Islet of Langerhans (tissue), 1 donor: Measurements from ENCODE around the gene PSTK.
A peak's percentile ranks its signal among the peaks of the same experiment; 100 is the strongest.

Experiments
- FAIRE-seq: peaks from one replicate; lab custom pipeline; 2011; peaks lifted over from hg19 to GRCh38; lab: Jason Lieb, UNC

PSTK gene

GRCh38 chr10:122980209-122981065 lies at the start of gene PSTK:
Gene PSTK, plus strand, starts transcription at chr10:122980401. Its CDS starts 79 bp downstream, at chr10:122980480.
- no peak for FAIRE-seq

- no peak for FAIRE-seq
Measured at GRCh38 chr10:122931088-122931906, 48.9 kb upstream of the PSTK start.

- FAIRE-seq: no peak
Measured at GRCh38 chr10:122939133-122939855, 40.9 kb upstream of the PSTK start.

DNA sequence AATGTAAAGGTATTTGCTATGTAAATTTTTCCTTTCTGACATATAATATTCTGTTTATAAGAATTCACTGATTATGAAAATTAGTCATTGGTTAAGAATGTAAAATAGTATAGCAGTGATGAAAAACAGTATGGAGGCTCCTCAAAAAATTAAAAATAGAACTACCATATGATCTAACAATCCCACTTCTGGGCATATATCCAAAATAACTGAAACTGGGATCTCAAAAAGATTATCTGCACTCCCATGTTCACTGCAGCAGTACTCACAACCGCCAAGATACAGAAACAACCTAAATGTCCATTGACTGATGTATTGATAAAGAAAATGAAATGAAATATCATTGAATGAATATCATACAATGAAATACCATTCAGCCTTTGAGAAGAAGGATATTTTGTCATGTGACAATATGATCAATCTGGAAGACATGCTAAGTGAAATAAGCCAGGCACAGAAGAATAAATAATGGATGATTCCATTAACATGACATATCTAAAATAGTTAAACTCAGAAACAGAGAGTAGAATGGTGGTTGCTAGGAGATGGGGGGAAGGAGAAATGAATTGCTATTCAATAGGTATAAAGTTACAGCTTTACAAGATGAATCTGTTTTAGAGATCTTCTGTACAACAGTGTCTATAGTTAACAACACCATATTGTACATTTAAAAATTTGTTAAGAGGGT lies 40.2 kb upstream of the PSTK start:
- no peak for FAIRE-seq

- no peak for FAIRE-seq
Measured at GRCh38 chr10:122949296-122949695, 30.9 kb upstream of the PSTK start.

DNA sequence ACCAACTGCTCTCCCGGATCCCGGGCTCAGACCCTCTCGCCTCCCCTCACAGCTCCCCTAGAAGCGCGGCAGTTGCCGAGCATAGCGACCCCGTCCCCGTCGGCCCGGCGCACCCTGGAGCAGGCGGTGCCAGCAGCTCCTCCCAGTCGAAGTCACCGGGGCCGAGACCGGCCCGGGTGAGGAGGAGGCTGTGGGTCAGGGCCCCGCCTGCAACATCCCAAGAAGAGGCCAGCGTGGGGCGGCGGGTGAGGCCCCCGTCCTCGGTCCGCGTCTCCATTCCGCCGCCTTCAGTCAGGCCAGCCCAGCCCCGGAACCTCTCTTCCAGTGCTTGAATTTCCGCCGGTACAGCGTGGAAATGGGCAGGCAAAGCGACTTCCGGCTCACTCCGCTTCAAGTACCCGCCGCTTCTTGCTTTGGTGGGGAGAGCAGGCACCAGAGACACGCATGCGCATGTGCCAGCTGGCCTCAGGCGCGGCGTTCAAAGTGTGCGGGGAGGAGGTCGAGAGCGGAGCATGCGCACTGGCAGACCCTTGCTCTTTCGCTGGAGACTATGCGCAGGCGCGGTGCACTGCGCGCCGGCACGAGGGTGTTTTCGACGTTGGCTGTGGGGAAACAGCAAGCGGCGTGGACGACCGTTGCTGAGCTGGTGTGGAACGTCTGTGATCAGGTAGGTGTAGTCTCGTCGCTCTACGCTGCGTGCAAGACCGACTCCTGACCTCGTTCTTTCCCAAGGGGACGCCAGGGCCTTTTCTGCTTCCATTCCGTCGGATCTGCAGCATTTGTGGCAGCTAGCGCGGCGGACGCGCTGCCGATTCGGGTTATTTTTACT lies 26.1 kb upstream of the PSTK start, which contains the start of gene C10orf88:
Gene C10orf88 (minus strand): TSS at position 326 of the 829 bp plus-strand sequence. CDS start 49 bp downstream, at position 277.
- FAIRE-seq: peak; percentile 38

GRCh38 chr10:122954731-122955050 lies 25.5 kb upstream of the PSTK start:
- no peak for FAIRE-seq

DNA sequence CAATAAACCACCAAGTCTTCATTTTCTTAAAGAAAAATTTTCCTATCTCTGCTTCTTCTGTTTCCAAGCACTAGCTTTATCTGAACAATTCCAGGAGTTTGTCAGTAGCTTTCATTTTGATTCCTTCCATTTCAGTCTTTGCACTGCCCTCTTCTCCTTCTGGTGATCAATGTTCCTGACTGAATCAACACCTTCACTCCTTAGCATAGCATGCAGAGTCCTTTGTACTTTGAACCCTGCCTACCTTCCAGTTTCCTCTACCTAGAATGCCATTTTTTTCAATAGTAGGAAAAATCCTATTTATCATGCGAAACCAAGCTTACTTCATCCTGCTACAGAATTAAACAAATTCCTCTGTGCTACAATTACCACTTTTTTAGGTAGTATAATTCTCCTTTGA lies 24.3 kb upstream of the PSTK start:
- FAIRE-seq: no peak

GRCh38 chr10:122957474-122957873 lies 22.7 kb upstream of the PSTK start:
- no peak for FAIRE-seq

DNA sequence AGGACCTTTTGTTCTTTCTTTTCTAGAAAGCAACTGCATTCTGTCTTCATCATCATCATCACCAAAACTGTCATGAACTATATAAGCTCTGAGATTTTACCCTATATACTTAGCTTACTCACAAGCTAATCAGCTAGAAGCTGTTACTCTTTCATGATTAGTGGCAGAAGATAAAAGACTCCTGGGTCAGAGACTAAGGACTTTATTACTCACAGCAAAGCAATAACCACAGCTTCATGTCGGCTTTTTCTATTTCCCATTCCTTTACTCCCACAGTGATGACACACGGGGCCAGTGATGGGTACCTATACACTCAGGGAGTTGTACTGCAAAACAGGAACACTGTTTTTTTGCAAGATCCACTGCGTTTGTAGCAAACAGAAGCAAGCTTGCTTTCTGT lies 17.8 kb upstream of the PSTK start:
- no peak for FAIRE-seq

- FAIRE-seq: no peak
Measured at GRCh38 chr10:122966879-122967278, 13.3 kb upstream of the PSTK start.

- no peak for FAIRE-seq
Measured at GRCh38 chr10:122968698-122969097, 11.5 kb upstream of the PSTK start.

GRCh38 chr10:122974023-122974422 lies 6.2 kb upstream of the PSTK start:
- FAIRE-seq: no peak

DNA sequence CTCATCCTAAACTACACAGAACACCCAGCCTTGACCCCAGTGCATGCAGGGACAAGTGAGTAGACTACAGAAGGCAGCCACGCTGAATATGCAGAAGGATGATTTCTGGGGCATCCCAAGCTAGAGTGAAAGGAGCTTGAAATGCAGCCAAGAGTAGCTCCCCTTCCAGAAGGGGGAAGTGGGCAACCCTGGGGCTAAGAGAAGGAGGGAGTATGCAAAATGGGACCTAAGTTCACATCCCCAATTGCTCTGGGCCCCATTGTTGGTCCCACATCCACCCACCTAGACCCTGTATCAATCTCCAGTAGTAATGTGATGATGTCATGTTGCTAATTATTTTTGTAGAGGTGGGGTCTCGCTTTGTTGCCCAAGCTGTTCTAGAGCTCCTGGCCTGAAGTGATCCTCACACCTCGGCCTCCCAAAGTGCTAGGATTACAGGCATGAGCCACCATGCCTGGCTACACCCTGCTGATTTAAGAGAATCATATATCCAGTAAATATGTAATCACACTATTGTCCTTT lies 5.6 kb upstream of the PSTK start:
- no peak for FAIRE-seq

- FAIRE-seq: no peak
Measured at GRCh38 chr10:122981066-122981464, 864 bp downstream of the PSTK start.

DNA sequence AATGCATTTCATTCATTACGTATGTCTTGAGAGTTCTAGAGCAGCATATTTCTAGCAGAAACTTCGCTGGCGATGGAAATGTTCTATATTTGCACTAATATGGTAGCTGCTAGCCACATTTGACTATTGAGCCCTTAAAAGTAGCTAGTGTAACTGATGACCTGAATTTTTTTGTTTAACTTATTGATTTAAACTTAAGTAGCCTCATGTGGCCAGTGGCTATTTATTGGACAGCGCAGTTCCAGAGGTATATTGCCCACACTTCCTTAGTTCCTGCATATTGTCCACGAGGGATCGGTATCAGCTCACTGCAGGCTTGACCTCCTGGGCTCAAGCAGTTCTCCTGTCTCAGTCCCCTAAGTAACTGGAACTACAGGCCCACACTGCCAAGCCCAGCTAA lies 3.7 kb downstream of the PSTK start:
- FAIRE-seq: no peak

GRCh38 chr10:122984708-122985107 lies 4.5 kb downstream of the PSTK start:
- FAIRE-seq: no peak

DNA sequence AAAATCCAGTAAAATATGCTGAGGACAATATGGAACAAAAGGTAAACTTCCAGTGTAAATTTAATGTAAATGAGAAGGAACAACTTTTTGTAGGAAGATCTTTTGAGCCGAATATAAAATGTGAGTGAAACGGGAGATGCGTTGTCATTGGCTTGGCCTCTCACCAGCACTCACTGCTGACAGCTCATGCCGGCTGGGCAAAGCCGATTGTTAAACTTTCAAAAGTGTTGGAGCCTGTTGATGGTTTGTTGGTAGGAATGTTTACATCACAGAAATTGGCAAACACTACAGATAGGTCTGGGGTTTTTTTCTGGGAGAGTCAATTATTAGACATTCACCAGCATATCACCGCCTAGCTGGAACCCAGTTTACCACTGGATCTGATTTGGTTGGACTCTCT lies 6.1 kb downstream of the PSTK start:
- no peak for FAIRE-seq

- FAIRE-seq: no peak
Measured at GRCh38 chr10:122988501-122988900, 8.3 kb downstream of the PSTK start.

DNA sequence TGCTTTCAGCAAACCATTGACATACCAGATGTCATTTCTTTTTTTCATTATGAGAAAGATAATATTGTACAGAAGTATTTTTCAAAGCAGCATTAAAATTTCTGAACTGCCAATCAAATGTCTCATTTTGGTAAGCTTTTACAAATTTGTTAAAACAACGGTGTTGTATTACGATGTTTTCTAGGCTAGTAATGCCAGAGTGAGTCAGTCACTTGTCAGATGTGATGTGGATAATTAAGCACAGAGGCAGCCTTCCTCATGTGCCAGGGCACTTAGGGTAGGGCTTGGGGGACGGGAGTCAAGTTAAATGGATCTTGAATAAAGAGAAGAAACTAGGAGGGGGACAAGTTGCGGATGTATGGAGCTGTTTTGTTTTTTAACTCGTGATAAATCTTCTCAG lies 10.1 kb downstream of the PSTK start:
- FAIRE-seq: no peak

- FAIRE-seq: peak; percentile 72
Measured at GRCh38 chr10:122992031-122992585, 11.9 kb downstream of the PSTK start.
